Naive thymus-derived CD4-positive, alpha-beta T cell (primary cell): ENCODE data around the gene MPPE1. TPM values are rescaled to one million over a fixed set of nuclear protein-coding genes. Genes with fewer than 3 reads are reported as not detected.

Experiments
- ATAC-seq: fragments of 150-1000 bp; cut with Tn5 transposase; 2 replicates; pipeline ENCODE4 v1.10.0; 2021; ENCODE audit warnings: mild to moderate bottlenecking, moderate library complexity
- CTCF ChIA-PET: fragments of 350-600 bp; sonication (Branson Sonifier 250); formaldehyde crosslinking; loops from one replicate; lab custom pipeline; 2021; ENCODE audit warnings: antibody characterized with exemption; lab: Charles Lee
- POLR2A ChIA-PET: fragments of 350-600 bp; sonication (Branson Sonifier 250); formaldehyde crosslinking; loops from one replicate; lab custom pipeline; 2021; ENCODE audit warnings: antibody characterized with exemption, inconsistent platforms; lab: Charles Lee
- DNase-seq, 9 donors: peaks; one replicate each; pipeline versions ENCODE4 v3.0.0 to v3.0.0-alpha.2; 2020 to 2022; ENCODE audit warnings: mixed read lengths in 1 of 9
- H3K27ac ChIP-seq: one replicate; pipeline ENCODE4 v1.7.0; 2013; ENCODE audit warnings: mild to moderate bottlenecking, low read depth, low read length, moderate library complexity
- H3K27me3 ChIP-seq, 2 donors: one replicate each; pipeline ENCODE4 v1.7.0; 2013; ENCODE audit warnings: low read length in 2 of 2, mild to moderate bottlenecking in 2 of 2, moderate library complexity in 2 of 2; ENCODE audit not compliant: control insufficient read depth in 2 of 2, insufficient read depth in 2 of 2
- H3K36me3 ChIP-seq, 3 experiments: 1 replicate in 2 of 3; 2 replicates in 1 of 3; pipeline ENCODE4 v1.7.0; 2013; ENCODE audit warnings: low read length in 3 of 3, mild to moderate bottlenecking in 3 of 3, moderate library complexity in 1 of 3; ENCODE audit not compliant: insufficient read depth in 3 of 3, control insufficient read depth in 2 of 3
- H3K4me1 ChIP-seq, 2 donors: one replicate each; pipeline ENCODE4 v1.7.0; 2013; ENCODE audit warnings: low read length in 2 of 2, mild to moderate bottlenecking in 2 of 2, moderate library complexity in 1 of 2; ENCODE audit not compliant: control insufficient read depth in 2 of 2, insufficient read depth in 2 of 2
- H3K4me3 ChIP-seq: 2 replicates; pipeline ENCODE4 v1.7.0; 2013; ENCODE audit warnings: mild to moderate bottlenecking, low read length
- H3K9me3 ChIP-seq, 3 experiments: 1 replicate in 2 of 3; 2 replicates in 1 of 3; pipeline ENCODE4 v1.7.0; 2013; ENCODE audit warnings: low read length in 3 of 3; ENCODE audit not compliant: control insufficient read depth in 2 of 3
- H3K27ac Mint-ChIP-seq, 9 donors: one replicate each; pipeline ENCODE4 v1.8.0; 2020 to 2022; ENCODE audit warnings: mixed read lengths in 9 of 9, mild to moderate bottlenecking in 8 of 9, moderate library complexity in 5 of 9, inconsistent platforms in 2 of 9
- H3K27me3 Mint-ChIP-seq, 5 donors: one replicate each; pipeline ENCODE4 v1.8.0; 2021 to 2022; ENCODE audit warnings: mixed read lengths in 5 of 5, mild to moderate bottlenecking in 1 of 5
- H3K36me3 Mint-ChIP-seq, 5 donors: one replicate each; pipeline ENCODE4 v1.8.0; 2020 to 2022; ENCODE audit warnings: mixed read lengths in 5 of 5, mild to moderate bottlenecking in 3 of 5, inconsistent platforms in 1 of 5
- H3K4me1 Mint-ChIP-seq, 7 donors: one replicate each; pipeline ENCODE4 v1.8.0; 2020 to 2022; ENCODE audit warnings: mixed read lengths in 7 of 7, mild to moderate bottlenecking in 3 of 7, inconsistent platforms in 1 of 7
- H3K4me3 Mint-ChIP-seq, 10 donors: one replicate each; pipeline ENCODE4 v1.8.0; 2020 to 2022; ENCODE audit warnings: mild to moderate bottlenecking in 10 of 10, mixed read lengths in 10 of 10, moderate library complexity in 6 of 10, inconsistent platforms in 2 of 10
- H3K9me3 Mint-ChIP-seq, 11 donors: one replicate each; pipeline ENCODE4 v1.8.0; 2020 to 2022; ENCODE audit warnings: mixed read lengths in 11 of 11, mild to moderate bottlenecking in 4 of 11, inconsistent platforms in 1 of 11, moderate library complexity in 1 of 11
- intact Hi-C, 2 donors: fragments of 100-400 bp; cut with micrococcal nuclease; formaldehyde crosslinking; loops; one replicate each; pipeline ENCODE4 v1.15.1; 2023
- polyA plus RNA-seq, 2 donors: library from polyadenylated mRNA; unstranded; fragments of 300-500 nt; fragmentation: Illumina TruSeq; gene quantifications; one replicate each; pipeline ENCODE4 v1.2.3, GENCODE V29; 2021
- total RNA-seq, 6 experiments: library from RNA in 5 of 6; stranded (reverse) in 5 of 6; gene quantifications; 1 replicate in 5 of 6; 2 replicates in 1 of 6; pipeline ENCODE4 v1.2.3 and lab custom pipeline; 2021 to 2026

MPPE1 gene
- total and polyA plus RNA-seq, 7 experiments from 2014 or later: 45.6 to 88.0 (median 70.3) TPM

DNA sequence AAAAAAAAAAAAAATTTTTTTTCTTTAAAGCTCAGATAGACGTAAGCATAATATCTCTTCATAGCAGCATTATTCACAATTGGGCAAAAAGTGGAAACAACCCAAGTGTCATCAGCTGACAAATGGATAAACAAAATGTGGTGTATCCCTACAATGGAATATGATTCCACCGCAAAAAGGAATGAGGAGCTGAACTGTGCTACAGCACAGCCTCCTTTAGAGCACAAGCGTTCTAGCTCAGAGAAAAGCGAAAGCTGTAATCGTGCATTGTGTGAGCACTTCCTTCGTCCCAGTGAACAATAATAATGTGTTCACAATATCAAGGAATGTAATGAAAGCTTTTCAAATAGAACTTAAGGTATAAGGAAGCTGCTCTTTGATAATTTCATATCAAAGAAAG is 68.6 kb downstream of the MPPE1 start:
- Mint-ChIP-seq H3K27ac (no peak overlapping the region), H3K27me3 (peaks cover 0 to 2% (median 0%) of the 10 kb centered on the region in 5 donors), H3K36me3 (no peaks in the 10 kb centered on the region), H3K4me1 (no peaks in the 10 kb centered on the region), H3K9me3 (no peaks in the 10 kb centered on the region), H3K4me3 (no peak overlapping the region)
- Histone ChIP-seq H3K9me3 (no peaks in the 10 kb centered on the region), H3K36me3 (no peaks in the 10 kb centered on the region), H3K4me1 (no peaks in the 10 kb centered on the region), H3K4me3 (no peak overlapping the region), H3K27me3 (no peaks in the 10 kb centered on the region), H3K27ac (no peak overlapping the region)
- no peak for ATAC-seq
- intact Hi-C loops: no loop called here
- ChIA-PET POLR2A (interaction anchor here (0.6 to 1.2 kb wide), 2 partner anchors 11 to 14 kb away, joined by 3 to 10 read pairs; partner anchors contain the start of gene CHMP1B), CTCF (interaction anchor here (0.6 kb wide), 1 partner anchor 156 kb away, joined by 4 read pairs; no protein-coding TSS in a partner anchor)
- no peak for DNase-seq

DNA sequence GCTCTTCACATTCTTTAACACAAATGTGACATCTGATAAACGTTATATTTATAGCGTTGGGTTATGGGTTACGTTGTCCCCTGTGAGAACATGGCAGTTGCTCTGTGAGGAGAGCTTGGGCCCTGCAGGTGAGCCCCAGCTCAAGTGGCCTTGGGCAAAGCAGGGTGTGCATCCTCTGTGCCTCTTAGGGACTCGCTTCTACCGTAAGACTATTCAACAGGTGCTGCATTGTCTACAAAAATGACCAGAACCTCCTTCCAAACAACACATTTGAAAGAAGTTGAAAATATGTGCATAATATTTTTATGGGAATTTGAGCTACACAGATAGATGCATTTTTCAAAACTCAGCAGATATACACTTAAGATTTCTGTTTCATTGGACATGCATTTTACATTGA is 73.3 kb downstream of the MPPE1 start:
- no peaks in the 10 kb centered on the region for H3K27me3 ChIP-seq
- ATAC-seq: no peak
- H3K4me3 ChIP-seq: no peak overlapping the region
- Mint-ChIP-seq H3K4me1 (no peaks in the 10 kb centered on the region), H3K36me3 (no peaks in the 10 kb centered on the region), H3K4me3 (no peak overlapping the region), H3K27me3 (no peaks in the 10 kb centered on the region), H3K9me3 (no peaks in the 10 kb centered on the region), H3K27ac (no peak overlapping the region)
- no peaks in the 10 kb centered on the region for H3K9me3 ChIP-seq
- ChIA-PET CTCF (no interaction called here), POLR2A (interaction anchor here (1.5 kb wide), 1 partner anchor 16 kb away, joined by 4 read pairs; no protein-coding TSS in a partner anchor)
- intact Hi-C loops: no loop called here
- no peaks in the 10 kb centered on the region for H3K36me3 ChIP-seq
- DNase-seq: no peak
- H3K27ac ChIP-seq: no peak overlapping the region
- H3K4me1 ChIP-seq: no peaks in the 10 kb centered on the region

Other genes starting within 250 kb of the MPPE1 start
- gene GNAL, start 219.1 kb downstream of the MPPE1 start, total RNA-seq: 1 to 10 TPM in 1 of 5 experiments, under 1 TPM in 4; 0.62 to 1.4 (median 0.80) TPM
- gene GNAL, start 219.1 kb downstream of the MPPE1 start, polyA plus RNA-seq: under 1 TPM; 0.09 TPM
- gene CHMP1B, start 56.9 kb downstream of the MPPE1 start, total RNA-seq: 100 to 1,000 TPM in 1 of 5 experiments, 10 to 100 TPM in 4; 27.2 to 115 (median 56.1) TPM
- gene CHMP1B, start 56.9 kb downstream of the MPPE1 start, polyA plus RNA-seq: 10 to 100 TPM; 52.1 to 54.2 TPM
- gene IMPA2, start 73.2 kb upstream of the MPPE1 start, total RNA-seq: 10 to 100 TPM in 2 of 5 experiments, 1 to 10 TPM in 3; 4.9 to 27.8 (median 6.5) TPM
- gene IMPA2, start 73.2 kb upstream of the MPPE1 start, polyA plus RNA-seq: 1 to 10 TPM; 7.8 to 8.9 TPM
- gene ANKRD62, start 185.5 kb upstream of the MPPE1 start, total RNA-seq: not detected
- not detected for gene ANKRD62, start 185.5 kb upstream of the MPPE1 start, polyA plus RNA-seq